ENCODE results near the gene KDM5A.
"Not testable (repeated sequence)": the region's sequence is repeated elsewhere in the genome, so short reads cannot be mapped to it uniquely, and the experiment has no call there.

GRCh38 chr12:300166-300565 is 89.0 kb downstream of the KDM5A start:
- not testable (repeated sequence) for TF ChIP-seq POLR2AphosphoS5 (IDR thresholded peaks at IDR 0.05; ENCODE audit: borderline replicate concordance, low read depth, low read length); EZH2 (IDR thresholded peaks at IDR 0.05); FOXP2 (optimal IDR thresholded peaks at IDR 0.05; ENCODE audit: control extremely low read depth, extremely low read length, insufficient read depth)

Data from SK-N-MC (cell line).